ENCODE data around the gene L3MBTL3. TPM values are rescaled to one million over a fixed set of nuclear protein-coding genes. Genes with fewer than 3 reads are reported as not detected.

The L3MBTL3 gene
- total RNA-seq: 1 to 10 TPM; 5.4 to 9.3 TPM

DNA sequence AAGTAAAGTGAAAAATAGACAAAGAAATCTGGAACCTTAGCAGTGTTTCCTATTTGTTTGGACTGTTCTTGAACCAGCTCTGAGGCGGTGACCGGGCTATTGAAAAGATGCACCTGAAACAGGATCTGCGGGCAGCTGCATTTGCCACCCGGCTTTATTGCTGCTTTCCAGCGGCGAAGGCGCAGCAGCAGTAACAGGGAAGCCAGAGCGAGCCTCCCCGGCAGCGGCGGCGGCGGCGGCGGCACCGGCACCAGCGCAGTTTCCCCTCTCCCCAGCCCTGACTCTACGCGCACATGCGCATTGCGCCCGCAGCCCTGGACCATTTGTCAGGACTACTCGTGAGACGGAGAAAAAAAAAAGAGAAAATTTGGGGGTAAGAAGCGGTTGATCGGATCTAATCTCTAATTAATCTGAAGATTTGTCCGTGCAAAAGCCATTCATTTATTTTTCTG lies at the start of gene L3MBTL3:
Gene L3MBTL3, plus strand, starts transcription at position 290 of the 452 bp plus-strand sequence. CDS start 24,119 bp downstream, outside the sequence.
- peak within 1 kb of the TSS; percentile 95 for H3K27ac Mint-ChIP-seq
- no peaks in the 10 kb centered on the region for H3K9me3 Mint-ChIP-seq (ENCODE audit: low read depth)
- H3K36me3 Mint-ChIP-seq (ENCODE audit: low read depth): no peaks in the 10 kb centered on the region
- ATAC-seq (peak; percentile 83), DNase-seq (peak; percentile 93)
- POLR2A ChIA-PET: no interaction called here
- peak within 1 kb of the TSS; percentile 98 for H3K4me3 Mint-ChIP-seq
- intact Hi-C loops (cut with DNase I, micrococcal nuclease): loop anchor here (1.0 to 5.0 kb wide), 3 partner anchors 251 to 420 kb away; no protein-coding TSS in a partner anchor
- CTCF ChIA-PET: interaction anchor here (0.9 kb wide), 1 partner anchor 243 kb away, joined by 3 read pairs; no protein-coding TSS in a partner anchor
- H3K27me3 Mint-ChIP-seq: no peaks in the 10 kb centered on the region
- peaks cover 20% of the 10 kb centered on the region for H3K4me1 Mint-ChIP-seq

DNA sequence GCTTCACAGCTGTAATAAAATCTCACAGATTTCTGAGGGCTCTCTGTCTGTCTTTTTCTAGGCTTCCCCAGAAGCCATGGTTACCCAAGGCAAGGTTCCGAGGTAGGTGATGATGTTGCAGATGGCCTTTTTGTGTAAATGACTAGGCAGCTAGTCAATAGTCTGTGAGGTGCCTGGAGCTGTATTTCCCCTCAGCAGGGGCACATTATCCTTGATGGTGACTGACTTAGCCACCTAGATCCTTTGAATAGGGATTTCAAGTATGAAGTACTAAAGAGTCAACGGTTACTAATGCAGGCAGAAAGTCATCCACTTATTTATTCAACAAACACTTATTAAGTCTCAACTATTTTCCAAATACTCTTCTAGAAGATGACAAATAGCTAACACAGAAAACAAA lies 49.3 kb upstream of the L3MBTL3 start:
- intact Hi-C loops (cut with DNase I, micrococcal nuclease): no loop called here
- Mint-ChIP-seq H3K4me3 (no peak overlapping the region), H3K27me3 (peaks cover 6% of the 10 kb centered on the region), H3K27ac (no peak overlapping the region), H3K9me3 (ENCODE audit: low read depth) (no peaks in the 10 kb centered on the region), H3K4me1 (no peaks in the 10 kb centered on the region), H3K36me3 (ENCODE audit: low read depth) (no peaks in the 10 kb centered on the region)
- DNase-seq (no peak), ATAC-seq (no peak)
- POLR2A ChIA-PET: no interaction called here
- CTCF ChIA-PET: no interaction called here

DNA sequence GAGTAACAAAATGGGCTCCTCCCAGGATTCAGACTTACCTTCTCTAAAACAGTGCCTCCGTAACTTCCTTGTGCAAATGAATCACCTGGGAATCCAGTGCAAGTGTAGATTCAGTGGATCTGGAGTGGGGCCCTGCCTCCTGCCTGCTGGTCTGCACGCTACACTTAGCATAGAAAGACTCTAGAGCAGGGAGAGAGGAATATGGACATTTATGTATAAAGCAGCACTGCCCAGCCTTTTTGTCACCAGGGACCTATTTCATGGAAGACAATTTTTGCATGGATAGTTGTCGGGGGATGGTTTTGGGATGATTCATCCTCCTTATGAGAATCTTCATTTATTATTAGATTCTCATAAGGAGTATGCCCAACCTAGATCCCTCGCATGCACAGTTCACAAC lies 42.3 kb upstream of the L3MBTL3 start:
- ChIA-PET POLR2A (no interaction called here), CTCF (no interaction called here)
- intact Hi-C loops (cut with DNase I, micrococcal nuclease): no loop called here
- H3K4me1 Mint-ChIP-seq: no peaks in the 10 kb centered on the region
- ATAC-seq: no peak
- H3K4me3 Mint-ChIP-seq: no peak overlapping the region
- peaks cover 3% of the 10 kb centered on the region for H3K36me3 Mint-ChIP-seq (ENCODE audit: low read depth)
- no peak overlapping the region for H3K27ac Mint-ChIP-seq
- no peaks in the 10 kb centered on the region for H3K27me3 Mint-ChIP-seq
- no peak for DNase-seq
- H3K9me3 Mint-ChIP-seq (ENCODE audit: low read depth): peaks cover 14% of the 10 kb centered on the region

DNA sequence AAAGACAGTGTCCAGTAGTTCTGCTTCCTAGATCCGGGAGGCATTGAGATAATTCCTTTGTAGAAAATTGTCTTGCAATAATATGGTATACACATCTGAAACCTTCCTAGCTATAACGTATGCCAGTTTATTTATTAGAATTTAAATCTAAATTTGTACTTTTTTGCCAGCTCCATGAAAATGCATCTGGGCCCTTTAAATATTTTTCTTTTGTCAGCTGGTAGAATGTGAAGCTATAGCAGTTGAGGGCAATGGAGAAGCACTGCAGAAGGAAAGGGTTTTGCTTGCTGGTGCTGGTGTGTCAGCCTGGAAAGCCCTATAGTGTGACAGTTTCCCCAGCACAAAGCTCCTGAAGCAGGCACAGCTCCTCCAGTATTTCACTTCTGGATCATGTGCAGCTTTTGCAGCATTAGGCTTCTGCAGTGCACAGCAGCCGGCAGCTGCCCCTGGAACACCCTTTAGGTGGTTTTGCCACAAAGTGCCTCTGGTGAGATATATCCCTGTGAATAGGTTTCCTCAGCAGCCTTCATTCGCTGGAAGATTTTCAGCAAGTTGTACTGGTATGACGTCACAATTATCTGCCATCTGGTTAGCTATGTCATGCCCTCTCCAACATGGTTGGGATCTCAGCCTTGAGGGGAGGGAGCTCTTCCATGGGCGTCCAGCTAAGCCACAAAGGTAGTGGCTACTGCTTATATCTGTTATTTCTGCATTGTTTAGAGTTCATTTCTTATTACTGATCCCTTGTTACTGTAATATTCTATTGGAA lies 40.0 kb upstream of the L3MBTL3 start:
- H3K4me3 Mint-ChIP-seq: no peak overlapping the region
- H3K36me3 Mint-ChIP-seq (ENCODE audit: low read depth): peaks cover 3% of the 10 kb centered on the region
- no peaks in the 10 kb centered on the region for H3K4me1 Mint-ChIP-seq
- ATAC-seq: no peak
- H3K27ac Mint-ChIP-seq: no peak overlapping the region
- H3K27me3 Mint-ChIP-seq: no peaks in the 10 kb centered on the region
- ChIA-PET CTCF (interaction anchor here (0.7 kb wide), 1 partner anchor 85 kb away, joined by 4 read pairs; no protein-coding TSS in a partner anchor), POLR2A (no interaction called here)
- no peak for DNase-seq
- intact Hi-C loops (cut with DNase I, micrococcal nuclease): no loop called here
- H3K9me3 Mint-ChIP-seq (ENCODE audit: low read depth): peaks cover 14% of the 10 kb centered on the region

DNA sequence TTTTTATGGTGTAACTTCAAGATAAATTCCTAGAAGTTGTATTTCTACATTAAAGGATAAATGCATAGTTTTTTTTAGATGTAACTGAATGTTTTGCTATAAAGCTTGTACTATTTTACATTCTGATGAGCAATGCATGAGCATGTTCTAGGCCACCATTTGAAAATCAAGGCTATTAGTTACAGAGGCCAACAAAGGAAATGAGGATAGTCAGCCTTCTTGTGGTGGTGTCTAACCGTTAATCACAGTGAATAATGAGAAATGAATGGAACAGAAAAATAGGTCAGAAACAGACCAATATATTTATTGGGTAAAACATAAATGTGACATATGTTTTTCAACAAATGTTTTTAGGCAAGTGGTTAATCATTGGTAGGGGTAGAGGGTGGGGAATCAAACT lies 37.6 kb upstream of the L3MBTL3 start:
- ChIA-PET POLR2A (interaction anchor here (0.5 kb wide), 1 partner anchor 357 kb away, joined by 4 read pairs; no protein-coding TSS in a partner anchor), CTCF (no interaction called here)
- Mint-ChIP-seq H3K27me3 (no peaks in the 10 kb centered on the region), H3K4me1 (no peaks in the 10 kb centered on the region), H3K9me3 (ENCODE audit: low read depth) (peaks cover 14% of the 10 kb centered on the region), H3K36me3 (ENCODE audit: low read depth) (peaks cover 3% of the 10 kb centered on the region), H3K4me3 (no peak overlapping the region), H3K27ac (no peak overlapping the region)
- ATAC-seq (no peak), DNase-seq (no peak)
- intact Hi-C loops (cut with DNase I, micrococcal nuclease): no loop called here

DNA sequence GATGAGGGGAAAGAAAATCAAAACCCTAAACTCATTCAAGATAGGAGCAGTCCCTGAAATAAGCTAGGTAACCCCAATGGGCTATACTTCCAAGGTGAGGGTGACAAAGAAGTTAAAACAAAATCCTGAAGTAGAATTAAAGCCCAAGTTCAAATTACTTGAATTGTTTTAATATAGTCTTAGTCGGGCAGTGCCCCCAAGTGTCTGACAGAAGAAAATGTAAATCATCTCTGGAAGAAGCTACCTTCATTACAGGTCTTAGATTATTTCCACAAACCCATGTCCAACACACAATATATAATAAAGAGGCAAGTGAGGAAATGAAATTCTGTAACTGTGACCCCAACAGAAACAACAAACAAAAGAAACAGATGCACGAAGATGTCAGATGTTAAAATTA lies 36.8 kb upstream of the L3MBTL3 start:
- Mint-ChIP-seq H3K4me1 (no peaks in the 10 kb centered on the region), H3K9me3 (ENCODE audit: low read depth) (peaks cover 14% of the 10 kb centered on the region), H3K36me3 (ENCODE audit: low read depth) (peaks cover 3% of the 10 kb centered on the region), H3K27ac (no peak overlapping the region), H3K4me3 (no peak overlapping the region), H3K27me3 (no peaks in the 10 kb centered on the region)
- intact Hi-C loops (cut with DNase I, micrococcal nuclease): no loop called here
- DNase-seq (no peak), ATAC-seq (no peak)
- CTCF ChIA-PET: interaction anchor here (1.2 kb wide), 1 partner anchor 14 kb away, joined by 3 read pairs; no protein-coding TSS in a partner anchor
- POLR2A ChIA-PET: no interaction called here

DNA sequence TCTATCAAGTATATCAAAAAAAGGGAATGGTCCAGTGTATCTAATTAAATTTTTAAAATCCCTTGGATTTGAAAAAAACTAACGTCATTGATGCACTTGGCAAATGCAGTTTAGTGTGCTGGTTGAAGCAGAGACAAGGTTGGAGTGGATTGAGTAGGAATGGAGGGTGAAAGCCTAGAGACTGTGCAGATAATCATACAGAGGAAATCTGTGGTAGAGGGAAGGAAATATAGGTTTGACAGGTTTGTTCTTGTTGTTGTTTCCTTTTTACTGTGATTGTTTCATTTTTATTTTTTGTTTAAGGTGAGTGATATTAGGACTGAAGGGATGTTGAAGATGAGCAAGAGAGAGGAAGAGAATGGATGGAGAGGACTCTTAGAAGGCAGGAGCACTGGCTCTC lies 29.0 kb upstream of the L3MBTL3 start:
- Mint-ChIP-seq H3K9me3 (ENCODE audit: low read depth) (no peaks in the 10 kb centered on the region), H3K4me1 (peaks cover 9% of the 10 kb centered on the region), H3K36me3 (ENCODE audit: low read depth) (no peaks in the 10 kb centered on the region), H3K27me3 (no peaks in the 10 kb centered on the region), H3K4me3 (no peak overlapping the region), H3K27ac (no peak overlapping the region)
- ATAC-seq (peak; percentile 58), DNase-seq (no peak)
- CTCF ChIA-PET: no interaction called here
- POLR2A ChIA-PET: no interaction called here
- intact Hi-C loops (cut with DNase I, micrococcal nuclease): no loop called here

DNA sequence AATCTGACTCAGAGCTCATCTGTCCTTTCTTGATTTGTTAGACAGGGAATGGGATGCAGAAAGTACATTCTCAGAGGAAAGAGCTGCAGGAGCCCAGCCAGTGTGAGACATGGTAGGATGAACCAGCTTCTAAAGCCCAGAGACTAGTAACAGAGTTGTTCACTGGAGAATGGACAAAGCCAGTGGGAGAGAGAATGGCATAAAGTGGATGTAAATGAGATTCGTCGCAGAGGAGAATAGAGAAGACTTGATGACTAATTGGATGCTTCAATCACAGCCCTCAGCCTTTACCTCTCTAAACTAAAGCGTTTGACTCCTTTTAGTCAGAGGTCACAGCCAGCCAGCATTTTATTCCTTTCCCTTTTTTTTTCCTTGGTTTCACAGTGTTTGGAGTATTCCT lies 25.5 kb upstream of the L3MBTL3 start:
- intact Hi-C loops (cut with DNase I, micrococcal nuclease): no loop called here
- H3K9me3 Mint-ChIP-seq (ENCODE audit: low read depth): no peaks in the 10 kb centered on the region
- H3K27ac Mint-ChIP-seq: no peak overlapping the region
- H3K36me3 Mint-ChIP-seq (ENCODE audit: low read depth): no peaks in the 10 kb centered on the region
- H3K27me3 Mint-ChIP-seq: no peaks in the 10 kb centered on the region
- H3K4me1 Mint-ChIP-seq: peaks cover 9% of the 10 kb centered on the region
- DNase-seq (no peak), ATAC-seq (no peak)
- H3K4me3 Mint-ChIP-seq: no peak overlapping the region
- ChIA-PET CTCF (interaction anchor here (0.9 kb wide), 1 partner anchor 9 kb away, joined by 5 read pairs; no protein-coding TSS in a partner anchor), POLR2A (no interaction called here)

DNA sequence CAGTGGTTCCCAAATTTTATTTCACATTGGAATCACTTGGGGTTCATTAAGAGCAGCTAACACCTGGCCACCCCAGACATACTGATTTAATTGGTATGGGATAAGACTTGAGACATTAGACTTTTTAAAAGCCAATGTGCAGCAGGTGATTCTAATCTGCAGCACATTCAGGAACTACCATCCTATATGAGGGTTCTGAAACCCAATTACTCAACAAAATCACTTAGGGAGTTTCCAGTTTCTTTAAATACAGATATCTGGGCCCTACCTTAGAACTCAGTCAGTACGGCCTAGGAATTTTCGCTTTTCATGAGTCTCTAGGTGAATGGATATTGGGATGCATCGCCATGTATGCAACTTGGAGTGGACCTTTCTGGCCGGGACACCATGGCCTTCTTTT lies 24.0 kb upstream of the L3MBTL3 start:
- POLR2A ChIA-PET: no interaction called here
- intact Hi-C loops (cut with DNase I, micrococcal nuclease): no loop called here

DNA sequence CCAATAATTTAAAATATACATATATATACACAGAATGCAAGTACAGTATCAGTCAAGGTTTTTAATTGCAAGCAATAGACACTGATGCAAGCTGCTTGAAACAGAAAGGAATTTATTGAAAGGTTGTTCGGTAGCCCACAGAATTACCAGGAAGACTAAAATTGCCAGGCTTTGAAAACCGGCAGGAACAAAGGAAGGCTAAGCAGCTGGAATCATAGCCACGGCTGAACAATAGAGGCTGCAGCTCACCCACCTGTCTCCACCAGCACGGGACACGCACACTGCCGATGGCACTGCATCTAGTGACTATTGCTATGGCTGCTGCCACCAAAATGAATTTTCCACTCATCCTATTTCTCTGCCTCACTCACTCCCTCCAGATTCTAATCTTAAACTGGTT lies 22.0 kb upstream of the L3MBTL3 start:
- ChIA-PET POLR2A (no interaction called here), CTCF (no interaction called here)
- intact Hi-C loops (cut with DNase I, micrococcal nuclease): no loop called here
- H3K4me1 Mint-ChIP-seq: no peaks in the 10 kb centered on the region
- no peak for ATAC-seq
- H3K27ac Mint-ChIP-seq: no peak overlapping the region
- no peaks in the 10 kb centered on the region for H3K9me3 Mint-ChIP-seq (ENCODE audit: low read depth)
- no peaks in the 10 kb centered on the region for H3K27me3 Mint-ChIP-seq
- no peaks in the 10 kb centered on the region for H3K36me3 Mint-ChIP-seq (ENCODE audit: low read depth)
- H3K4me3 Mint-ChIP-seq: no peak overlapping the region
- DNase-seq: no peak

More for the DNA sequence above, 24.0 kb upstream of the L3MBTL3 start:
- Mint-ChIP-seq H3K4me1 (peaks cover 3% of the 10 kb centered on the region), H3K9me3 (ENCODE audit: low read depth) (no peaks in the 10 kb centered on the region), H3K4me3 (no peak overlapping the region), H3K36me3 (ENCODE audit: low read depth) (no peaks in the 10 kb centered on the region), H3K27ac (no peak overlapping the region), H3K27me3 (no peaks in the 10 kb centered on the region)
- CTCF ChIA-PET: interaction anchor here (0.7 to 1.1 kb wide), 2 partner anchors 75 to 879 kb away, joined by 3 read pairs; no protein-coding TSS in a partner anchor
- ATAC-seq (no peak), DNase-seq (no peak)

DNA sequence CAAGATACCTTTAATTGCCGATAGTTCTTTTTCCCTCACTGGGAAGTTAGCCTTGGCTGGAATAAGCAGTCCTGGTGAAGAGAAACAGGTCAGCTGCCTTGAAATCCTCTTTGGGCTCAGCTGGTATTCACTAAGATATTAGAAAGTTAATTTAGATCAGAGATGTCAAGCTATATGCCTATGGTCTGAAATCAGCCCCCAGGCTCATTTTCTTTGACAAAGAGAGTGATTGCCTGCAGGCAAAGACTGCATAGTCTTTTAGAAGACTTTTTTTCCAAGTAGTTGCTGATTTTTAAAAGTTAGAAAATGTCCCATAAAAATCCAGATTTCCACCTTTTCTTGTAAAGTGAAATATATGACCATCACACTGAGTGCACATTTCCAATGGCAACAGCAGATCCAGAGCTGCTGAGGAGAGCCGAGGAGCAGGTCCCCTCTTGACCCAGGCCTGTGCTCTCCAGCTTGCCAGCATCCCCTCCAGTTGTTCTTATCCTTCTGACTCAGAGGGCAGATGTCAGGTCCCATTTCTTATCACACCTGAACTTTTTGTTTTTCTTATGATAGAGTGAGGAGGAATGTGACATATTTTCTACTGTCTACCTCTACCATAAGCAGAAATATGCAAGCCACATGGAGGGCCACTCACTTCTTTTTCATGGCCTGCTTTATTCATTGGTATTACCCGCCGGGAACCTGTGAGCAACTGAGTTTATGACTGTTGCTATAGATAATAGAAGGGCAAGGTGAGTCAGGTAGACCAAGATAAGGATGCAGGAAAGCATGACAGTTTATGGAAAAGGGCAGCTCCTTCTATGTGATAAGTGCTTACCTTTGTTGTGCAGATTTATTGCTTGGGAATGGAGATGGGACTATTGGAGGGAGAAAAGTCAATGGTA lies 17.6 kb upstream of the L3MBTL3 start:
- intact Hi-C loops (cut with DNase I, micrococcal nuclease): no loop called here
- no peaks in the 10 kb centered on the region for H3K4me1 Mint-ChIP-seq
- H3K4me3 Mint-ChIP-seq: no peak overlapping the region
- H3K9me3 Mint-ChIP-seq (ENCODE audit: low read depth): no peaks in the 10 kb centered on the region
- H3K36me3 Mint-ChIP-seq (ENCODE audit: low read depth): no peaks in the 10 kb centered on the region
- ATAC-seq: no peak
- no peak overlapping the region for H3K27ac Mint-ChIP-seq
- no peak for DNase-seq
- ChIA-PET CTCF (interaction anchor here (1.0 to 1.3 kb wide), 2 partner anchors 18 to 21 kb away, joined by 3 read pairs; no protein-coding TSS in a partner anchor), POLR2A (no interaction called here)
- H3K27me3 Mint-ChIP-seq: peaks cover 3% of the 10 kb centered on the region
